HFF-Myc (cell line): Measurements from ENCODE around the gene HOXB6.

Experiments used
- DNase-seq: peaks from one replicate; pipeline ENCODE4 v3.0.0-alpha.2; 2011; ENCODE audit warnings: low read depth; ENCODE audit errors: extremely low read depth
- H3K4me3 ChIP-seq: replicated peaks from 2 replicates; pipeline ENCODE4 v1.5.1; 2011; ENCODE audit warnings: low read depth, mild to moderate bottlenecking, control low read depth, low read length
- TF ChIP-seq, protein P1 (sequence below): IDR thresholded peaks from 2 replicates; pipeline ENCODE4 v1.5.1; 2012; ENCODE audit warnings: mild to moderate bottlenecking, low read depth, low read length, control low read depth; ENCODE audit errors: missing control alignments

HOXB6 gene

GRCh38 chr17:48592057-48592514 lies 12.7 kb downstream of the HOXB6 start:
- TF ChIP-seq, protein P1, sequence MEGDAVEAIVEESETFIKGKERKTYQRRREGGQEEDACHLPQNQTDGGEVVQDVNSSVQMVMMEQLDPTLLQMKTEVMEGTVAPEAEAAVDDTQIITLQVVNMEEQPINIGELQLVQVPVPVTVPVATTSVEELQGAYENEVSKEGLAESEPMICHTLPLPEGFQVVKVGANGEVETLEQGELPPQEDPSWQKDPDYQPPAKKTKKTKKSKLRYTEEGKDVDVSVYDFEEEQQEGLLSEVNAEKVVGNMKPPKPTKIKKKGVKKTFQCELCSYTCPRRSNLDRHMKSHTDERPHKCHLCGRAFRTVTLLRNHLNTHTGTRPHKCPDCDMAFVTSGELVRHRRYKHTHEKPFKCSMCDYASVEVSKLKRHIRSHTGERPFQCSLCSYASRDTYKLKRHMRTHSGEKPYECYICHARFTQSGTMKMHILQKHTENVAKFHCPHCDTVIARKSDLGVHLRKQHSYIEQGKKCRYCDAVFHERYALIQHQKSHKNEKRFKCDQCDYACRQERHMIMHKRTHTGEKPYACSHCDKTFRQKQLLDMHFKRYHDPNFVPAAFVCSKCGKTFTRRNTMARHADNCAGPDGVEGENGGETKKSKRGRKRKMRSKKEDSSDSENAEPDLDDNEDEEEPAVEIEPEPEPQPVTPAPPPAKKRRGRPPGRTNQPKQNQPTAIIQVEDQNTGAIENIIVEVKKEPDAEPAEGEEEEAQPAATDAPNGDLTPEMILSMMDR = no peak
- no peak for DNase-seq
- H3K4me3 ChIP-seq = no peak overlapping the region

- no peak for DNase-seq
- H3K4me3 ChIP-seq = no peak overlapping the region
- TF ChIP-seq, protein P1 = no peak
Observed at GRCh38 chr17:48591255-48592056, 13.3 kb downstream of the HOXB6 start.

DNA sequence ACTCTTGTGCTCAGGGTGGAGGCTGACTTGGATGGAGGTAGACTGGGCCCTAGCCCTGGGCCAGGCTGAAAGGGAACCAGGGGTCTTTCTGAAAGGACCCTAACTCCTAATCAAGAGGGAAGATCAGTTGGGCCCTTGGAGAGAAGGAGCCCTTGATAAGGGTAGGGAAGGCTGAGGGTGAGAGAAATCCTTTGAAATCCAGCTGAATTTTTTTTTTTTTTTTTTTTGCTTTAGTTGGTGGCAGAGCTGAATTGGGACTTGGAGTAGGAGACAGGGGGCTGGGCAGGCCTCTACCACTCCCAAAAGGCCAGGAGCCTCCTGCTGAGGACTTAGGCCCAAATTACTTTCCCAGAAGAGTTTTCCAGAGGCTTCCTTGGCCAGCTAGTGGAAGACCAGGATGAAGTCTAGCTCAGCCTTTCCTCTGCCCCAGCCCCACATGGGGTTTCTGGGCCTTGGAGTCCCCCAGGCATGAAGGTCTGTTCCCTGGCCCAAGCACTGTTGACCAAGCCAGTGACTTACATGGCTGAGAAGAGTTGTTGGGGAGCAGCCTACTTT lies 14.1 kb downstream of the HOXB6 start:
- TF ChIP-seq, protein P1 = no peak
- DNase-seq = no peak
- no peak overlapping the region for H3K4me3 ChIP-seq

GRCh38 chr17:48589831-48590606 lies 14.8 kb downstream of the HOXB6 start, which contains the start of gene HOXB3:
Gene HOXB3 (minus strand): TSS chr17:48590241. CDS start chr17:48552474, 37,767 bp downstream.
- TF ChIP-seq, protein P1 = no peak
- DNase-seq = no peak
- H3K4me3 ChIP-seq = no peak within 1 kb of the TSS

- H3K4me3 ChIP-seq = no peak overlapping the region
- TF ChIP-seq, protein P1 = no peak
- DNase-seq = no peak
Observed at GRCh38 chr17:48589060-48589830, 15.5 kb downstream of the HOXB6 start.

DNA sequence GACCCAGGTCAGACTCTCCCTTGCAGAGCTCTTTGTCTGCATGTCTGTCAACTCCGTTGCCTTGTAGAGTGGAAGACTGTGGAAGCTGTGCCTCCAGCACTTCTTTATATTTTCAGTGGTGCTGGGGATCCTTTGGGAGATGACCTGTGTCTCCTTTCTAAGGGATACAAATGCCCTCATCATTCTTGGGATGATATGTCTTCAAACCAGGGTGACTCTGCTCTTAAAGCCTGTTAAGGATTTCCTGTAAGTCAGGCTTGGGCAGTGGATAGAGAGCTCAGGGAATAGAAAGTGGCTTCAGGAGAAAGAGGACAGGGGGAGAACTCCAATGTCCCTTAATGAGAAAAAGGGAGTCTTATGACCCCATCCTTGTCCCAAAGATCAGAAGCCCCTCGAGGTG lies 16.3 kb downstream of the HOXB6 start:
- no peak for DNase-seq
- H3K4me3 ChIP-seq = no peak overlapping the region
- TF ChIP-seq, protein P1 = no peak
